WTC11 (cell line): ENCODE results near the gene LY6G6F. TPM values are rescaled to one million over a fixed set of nuclear protein-coding genes. Genes with fewer than 3 reads are reported as not detected.

ENCODE experiments used
- ATAC-seq: fragments of 200-7000 bp; cut with Tn5 transposase; 2 replicates; pipeline ENCODE4 v1.10.0; 2021; ENCODE audit warnings: mild to moderate bottlenecking, moderate library complexity
- CTCF ChIA-PET: fragments of 300-600 bp; sonication (Branson Sonifier 250); formaldehyde crosslinking; loops from one replicate; lab custom pipeline; 2021; ENCODE audit warnings: antibody characterized with exemption; lab: Charles Lee
- POLR2A ChIA-PET: fragments of 350-600 bp; sonication (Branson Sonifier 250); formaldehyde crosslinking; loops from one replicate; lab custom pipeline; 2021; ENCODE audit warnings: antibody characterized with exemption; lab: Charles Lee
- DNase-seq: peaks from one replicate; pipeline ENCODE4 v3.0.0; 2021; ENCODE audit warnings: low spot score
- H3K27ac Mint-ChIP-seq: 2 replicates; pipeline ENCODE4 v1.8.0; 2021; ENCODE audit warnings: mixed read lengths
- H3K27me3 Mint-ChIP-seq: 2 replicates; pipeline ENCODE4 v1.8.0; 2021; ENCODE audit warnings: low read depth, mild to moderate bottlenecking, moderate library complexity, mixed read lengths
- H3K36me3 Mint-ChIP-seq: 2 replicates; pipeline ENCODE4 v1.8.0; 2021; ENCODE audit warnings: mixed read lengths
- H3K4me1 Mint-ChIP-seq: 2 replicates; pipeline ENCODE4 v1.8.0; 2022; ENCODE audit warnings: mixed read lengths
- H3K4me3 Mint-ChIP-seq: 2 replicates; pipeline ENCODE4 v1.8.0; 2021; ENCODE audit warnings: mild to moderate bottlenecking, moderate library complexity, mixed read lengths
- H3K9me3 Mint-ChIP-seq: 2 replicates; pipeline ENCODE4 v1.8.0; 2021; ENCODE audit warnings: mixed read lengths
- CBFB ChIP-seq: sonication (generic); formaldehyde crosslinking; IDR thresholded peaks from 2 replicates; pipeline ENCODE4 v1.8.1; 2022; ENCODE audit warnings: mild to moderate bottlenecking, low read depth, missing genetic modification reagents
- FOXK1 ChIP-seq: sonication (generic); formaldehyde crosslinking; IDR thresholded peaks from 2 replicates; pipeline ENCODE4 v1.8.0; 2022; ENCODE audit warnings: mild to moderate bottlenecking, moderate library complexity, missing genetic modification reagents
- JAZF1 ChIP-seq: fragments of 250-450 bp; sonication (Bioruptor Pico); IDR thresholded peaks from 2 replicates; pipeline ENCODE4 v1.9.0; 2021; ENCODE audit warnings: moderate library complexity, mild to moderate bottlenecking, inconsistent platforms
- KAT7 ChIP-seq: sonication (generic); formaldehyde crosslinking; IDR thresholded peaks from 2 replicates; pipeline ENCODE4 v1.8.1; 2023; ENCODE audit warnings: missing genetic modification reagents, mild to moderate bottlenecking, borderline replicate concordance
- MYBL2 ChIP-seq: sonication (generic); formaldehyde crosslinking; IDR thresholded peaks from 2 replicates; pipeline ENCODE4 v1.8.1; 2023; ENCODE audit warnings: mild to moderate bottlenecking, moderate library complexity, missing genetic modification reagents
- OVOL2 ChIP-seq: fragments of 250-450 bp; sonication (Bioruptor Pico); IDR thresholded peaks from 2 replicates; pipeline ENCODE4 v1.9.0; 2021; ENCODE audit warnings: mild to moderate bottlenecking, borderline replicate concordance
- PRRX2 ChIP-seq: fragments of 250-450 bp; sonication (Bioruptor Pico); IDR thresholded peaks from 2 replicates; pipeline ENCODE4 v1.8.0; 2021; ENCODE audit warnings: mild to moderate bottlenecking
- ZNF121 ChIP-seq: sonication (generic); formaldehyde crosslinking; IDR thresholded peaks from 2 replicates; pipeline ENCODE4 v1.8.0; 2023; ENCODE audit warnings: missing genetic modification reagents
- ZNF423 ChIP-seq: fragments of 250-450 bp; sonication (Bioruptor Pico); IDR thresholded peaks from 2 replicates; pipeline ENCODE4 v2.1.2; 2022; ENCODE audit warnings: mild to moderate bottlenecking, moderate library complexity
- total RNA-seq: library from RNA; stranded (reverse); gene quantifications from 3 replicates; pipeline ENCODE4 v1.2.3, GENCODE V29; 2021
- TF ChIP-seq, protein P1 (sequence below): sonication (generic); formaldehyde crosslinking; IDR thresholded peaks from 2 replicates; pipeline ENCODE4 v1.8.0; 2022; ENCODE audit warnings: missing genetic modification reagents
- TF ChIP-seq, protein P2 (sequence below): sonication (generic); formaldehyde crosslinking; conservative IDR thresholded peaks from 2 replicates; pipeline ENCODE4 v1.8.1; 2022; ENCODE audit warnings: mild to moderate bottlenecking, missing genetic modification reagents
- TF ChIP-seq, protein P3 (sequence below): sonication (generic); formaldehyde crosslinking; IDR thresholded peaks from 2 replicates; pipeline ENCODE4 v1.8.0; 2023; ENCODE audit warnings: missing genetic modification reagents
- TF ChIP-seq, protein P4 (sequence below): sonication (generic); formaldehyde crosslinking; IDR thresholded peaks from 2 replicates; pipeline ENCODE4 v1.8.0; 2022; ENCODE audit warnings: mild to moderate bottlenecking, missing genetic modification reagents
- TF ChIP-seq, protein P5 (sequence below): sonication (generic); formaldehyde crosslinking; IDR thresholded peaks from 2 replicates; pipeline ENCODE4 v1.8.0; 2022; ENCODE audit warnings: mild to moderate bottlenecking, missing genetic modification reagents
- TF ChIP-seq, protein P6 (sequence below): sonication (generic); formaldehyde crosslinking; IDR thresholded peaks from 2 replicates; pipeline ENCODE4 v1.8.1; 2023; ENCODE audit warnings: mild to moderate bottlenecking, missing genetic modification reagents
- TF ChIP-seq, protein P7 (sequence below): fragments of 250-450 bp; sonication (Bioruptor Pico); IDR thresholded peaks from 2 replicates; pipeline ENCODE4 v1.9.0; 2021; ENCODE audit warnings: mild to moderate bottlenecking, borderline replicate concordance

LY6G6F gene
- total RNA-seq, 1 experiment from 2014 or later: not detected

DNA sequence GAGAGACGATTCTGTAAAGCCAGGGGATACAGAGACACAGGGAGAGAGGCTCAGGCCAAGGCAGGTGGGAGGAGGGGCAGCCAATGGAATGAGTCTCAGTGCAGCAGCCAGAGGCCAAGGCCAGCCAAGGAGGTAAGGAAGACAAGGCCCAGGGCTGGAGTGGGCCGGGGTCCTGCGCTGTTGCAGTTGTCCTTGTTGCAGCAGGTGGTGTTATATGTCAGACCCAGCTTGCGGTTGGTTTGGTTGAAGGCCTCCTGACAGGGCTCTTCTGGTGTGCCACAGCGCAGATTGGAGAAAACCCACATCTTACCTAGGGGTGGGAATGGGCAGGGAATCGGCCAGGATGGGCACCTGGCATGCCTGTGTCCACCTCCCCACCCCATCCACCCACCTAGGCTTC, 12.3 kb downstream of the LY6G6F start:
- Mint-ChIP-seq H3K4me3 (0 out of 2 replicates have a peak overlapping the region, but pooled peaks have one; percentile 13), H3K9me3 (no peaks in the 10 kb centered on the region), H3K36me3 (no peaks in the 10 kb centered on the region), H3K27ac (no peak overlapping the region), H3K27me3 (peaks cover 4% of the 10 kb centered on the region; the same call in 1 of the 2 replicates)
- no peak for DNase-seq
- ChIA-PET CTCF (interaction anchor here (0.8 to 1.9 kb wide), 3 partner anchors 11 to 51 kb away, joined by 3 to 4 read pairs (median 4); no protein-coding TSS in a partner anchor), POLR2A (interaction anchor here (0.5 kb wide), 1 partner anchor 18 kb away, joined by 3 read pairs; no protein-coding TSS in a partner anchor)
- TF ChIP-seq, protein P1, sequence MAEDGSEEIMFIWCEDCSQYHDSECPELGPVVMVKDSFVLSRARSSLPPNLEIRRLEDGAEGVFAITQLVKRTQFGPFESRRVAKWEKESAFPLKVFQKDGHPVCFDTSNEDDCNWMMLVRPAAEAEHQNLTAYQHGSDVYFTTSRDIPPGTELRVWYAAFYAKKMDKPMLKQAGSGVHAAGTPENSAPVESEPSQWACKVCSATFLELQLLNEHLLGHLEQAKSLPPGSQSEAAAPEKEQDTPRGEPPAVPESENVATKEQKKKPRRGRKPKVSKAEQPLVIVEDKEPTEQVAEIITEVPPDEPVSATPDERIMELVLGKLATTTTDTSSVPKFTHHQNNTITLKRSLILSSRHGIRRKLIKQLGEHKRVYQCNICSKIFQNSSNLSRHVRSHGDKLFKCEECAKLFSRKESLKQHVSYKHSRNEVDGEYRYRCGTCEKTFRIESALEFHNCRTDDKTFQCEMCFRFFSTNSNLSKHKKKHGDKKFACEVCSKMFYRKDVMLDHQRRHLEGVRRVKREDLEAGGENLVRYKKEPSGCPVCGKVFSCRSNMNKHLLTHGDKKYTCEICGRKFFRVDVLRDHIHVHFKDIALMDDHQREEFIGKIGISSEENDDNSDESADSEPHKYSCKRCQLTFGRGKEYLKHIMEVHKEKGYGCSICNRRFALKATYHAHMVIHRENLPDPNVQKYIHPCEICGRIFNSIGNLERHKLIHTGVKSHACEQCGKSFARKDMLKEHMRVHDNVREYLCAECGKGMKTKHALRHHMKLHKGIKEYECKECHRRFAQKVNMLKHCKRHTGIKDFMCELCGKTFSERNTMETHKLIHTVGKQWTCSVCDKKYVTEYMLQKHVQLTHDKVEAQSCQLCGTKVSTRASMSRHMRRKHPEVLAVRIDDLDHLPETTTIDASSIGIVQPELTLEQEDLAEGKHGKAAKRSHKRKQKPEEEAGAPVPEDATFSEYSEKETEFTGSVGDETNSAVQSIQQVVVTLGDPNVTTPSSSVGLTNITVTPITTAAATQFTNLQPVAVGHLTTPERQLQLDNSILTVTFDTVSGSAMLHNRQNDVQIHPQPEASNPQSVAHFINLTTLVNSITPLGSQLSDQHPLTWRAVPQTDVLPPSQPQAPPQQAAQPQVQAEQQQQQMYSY (CRISPR knock-in tag): peak; percentile 49; the same call in 1 of the 2 replicates
- TF ChIP-seq, protein P2, sequence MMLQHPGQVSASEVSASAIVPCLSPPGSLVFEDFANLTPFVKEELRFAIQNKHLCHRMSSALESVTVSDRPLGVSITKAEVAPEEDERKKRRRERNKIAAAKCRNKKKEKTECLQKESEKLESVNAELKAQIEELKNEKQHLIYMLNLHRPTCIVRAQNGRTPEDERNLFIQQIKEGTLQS (CRISPR knock-in tag): no peak
- TF ChIP-seq, all 79 proteins: peak for 1
- peaks cover 27% of the 10 kb centered on the region for H3K4me1 Mint-ChIP-seq
- ATAC-seq: no peak

DNA sequence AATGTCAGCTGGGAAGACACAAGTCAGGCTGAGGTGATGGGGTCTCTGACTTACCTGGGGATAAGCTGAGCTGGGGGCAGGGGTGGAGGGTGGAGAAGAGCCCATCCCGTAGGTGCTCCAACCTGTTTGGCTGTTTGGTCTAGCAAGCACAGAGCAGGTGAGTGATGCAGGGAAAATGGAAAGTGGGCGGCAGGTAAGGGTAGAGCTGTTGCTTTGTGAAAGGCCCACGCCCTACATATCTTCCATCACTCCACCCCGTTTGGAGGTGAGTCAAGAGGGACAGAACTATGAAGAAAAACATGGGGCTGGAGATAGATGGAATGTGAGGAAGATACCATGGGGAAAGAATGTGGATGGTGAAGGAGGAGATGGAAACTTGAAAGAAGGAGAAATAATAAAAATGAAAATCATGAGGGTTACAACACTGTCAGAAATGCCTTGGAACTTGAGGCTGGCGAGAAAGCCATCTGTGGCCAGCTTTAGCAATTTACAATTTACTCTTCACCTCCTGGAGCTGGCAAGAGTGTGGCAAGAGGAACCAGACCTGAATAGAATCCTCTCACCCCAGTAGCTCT, 13.6 kb downstream of the LY6G6F start:
- no peaks in the 10 kb centered on the region for H3K9me3 Mint-ChIP-seq
- H3K36me3 Mint-ChIP-seq: no peaks in the 10 kb centered on the region
- H3K4me3 Mint-ChIP-seq: no peak overlapping the region
- DNase-seq (no peak), ATAC-seq (no peak)
- CTCF ChIA-PET: interaction anchor here (1.9 kb wide), 1 partner anchor 9 kb away, joined by 4 read pairs; no protein-coding TSS in a partner anchor
- peaks cover 19% of the 10 kb centered on the region for H3K4me1 Mint-ChIP-seq
- peaks cover 4% of the 10 kb centered on the region; the same call in 1 of the 2 replicates for H3K27me3 Mint-ChIP-seq
- H3K27ac Mint-ChIP-seq: no peak overlapping the region
- POLR2A ChIA-PET: no interaction called here
- TF ChIP-seq PRRX2 (no peak), FOXK1 (CRISPR knock-in tag) (no peak), OVOL2 (CRISPR knock-in tag) (no peak), JAZF1 (CRISPR knock-in tag) (no peak), MYBL2 (CRISPR knock-in tag) (no peak), ZNF121 (CRISPR knock-in tag) (no peak), CBFB (no peak), KAT7 (CRISPR knock-in tag) (no peak), ZNF423 (CRISPR knock-in tag) (no peak)
- TF ChIP-seq, protein P3, sequence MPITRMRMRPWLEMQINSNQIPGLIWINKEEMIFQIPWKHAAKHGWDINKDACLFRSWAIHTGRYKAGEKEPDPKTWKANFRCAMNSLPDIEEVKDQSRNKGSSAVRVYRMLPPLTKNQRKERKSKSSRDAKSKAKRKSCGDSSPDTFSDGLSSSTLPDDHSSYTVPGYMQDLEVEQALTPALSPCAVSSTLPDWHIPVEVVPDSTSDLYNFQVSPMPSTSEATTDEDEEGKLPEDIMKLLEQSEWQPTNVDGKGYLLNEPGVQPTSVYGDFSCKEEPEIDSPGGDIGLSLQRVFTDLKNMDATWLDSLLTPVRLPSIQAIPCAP: no peak
- TF ChIP-seq, protein P4, sequence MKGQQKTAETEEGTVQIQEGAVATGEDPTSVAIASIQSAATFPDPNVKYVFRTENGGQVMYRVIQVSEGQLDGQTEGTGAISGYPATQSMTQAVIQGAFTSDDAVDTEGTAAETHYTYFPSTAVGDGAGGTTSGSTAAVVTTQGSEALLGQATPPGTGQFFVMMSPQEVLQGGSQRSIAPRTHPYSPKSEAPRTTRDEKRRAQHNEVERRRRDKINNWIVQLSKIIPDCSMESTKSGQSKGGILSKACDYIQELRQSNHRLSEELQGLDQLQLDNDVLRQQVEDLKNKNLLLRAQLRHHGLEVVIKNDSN (CRISPR knock-in tag): no peak
- TF ChIP-seq, protein P5, sequence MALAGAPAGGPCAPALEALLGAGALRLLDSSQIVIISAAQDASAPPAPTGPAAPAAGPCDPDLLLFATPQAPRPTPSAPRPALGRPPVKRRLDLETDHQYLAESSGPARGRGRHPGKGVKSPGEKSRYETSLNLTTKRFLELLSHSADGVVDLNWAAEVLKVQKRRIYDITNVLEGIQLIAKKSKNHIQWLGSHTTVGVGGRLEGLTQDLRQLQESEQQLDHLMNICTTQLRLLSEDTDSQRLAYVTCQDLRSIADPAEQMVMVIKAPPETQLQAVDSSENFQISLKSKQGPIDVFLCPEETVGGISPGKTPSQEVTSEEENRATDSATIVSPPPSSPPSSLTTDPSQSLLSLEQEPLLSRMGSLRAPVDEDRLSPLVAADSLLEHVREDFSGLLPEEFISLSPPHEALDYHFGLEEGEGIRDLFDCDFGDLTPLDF (CRISPR knock-in tag): no peak
- TF ChIP-seq, protein P6, sequence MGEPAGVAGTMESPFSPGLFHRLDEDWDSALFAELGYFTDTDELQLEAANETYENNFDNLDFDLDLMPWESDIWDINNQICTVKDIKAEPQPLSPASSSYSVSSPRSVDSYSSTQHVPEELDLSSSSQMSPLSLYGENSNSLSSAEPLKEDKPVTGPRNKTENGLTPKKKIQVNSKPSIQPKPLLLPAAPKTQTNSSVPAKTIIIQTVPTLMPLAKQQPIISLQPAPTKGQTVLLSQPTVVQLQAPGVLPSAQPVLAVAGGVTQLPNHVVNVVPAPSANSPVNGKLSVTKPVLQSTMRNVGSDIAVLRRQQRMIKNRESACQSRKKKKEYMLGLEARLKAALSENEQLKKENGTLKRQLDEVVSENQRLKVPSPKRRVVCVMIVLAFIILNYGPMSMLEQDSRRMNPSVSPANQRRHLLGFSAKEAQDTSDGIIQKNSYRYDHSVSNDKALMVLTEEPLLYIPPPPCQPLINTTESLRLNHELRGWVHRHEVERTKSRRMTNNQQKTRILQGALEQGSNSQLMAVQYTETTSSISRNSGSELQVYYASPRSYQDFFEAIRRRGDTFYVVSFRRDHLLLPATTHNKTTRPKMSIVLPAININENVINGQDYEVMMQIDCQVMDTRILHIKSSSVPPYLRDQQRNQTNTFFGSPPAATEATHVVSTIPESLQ: no peak
- TF ChIP-seq, protein P7, sequence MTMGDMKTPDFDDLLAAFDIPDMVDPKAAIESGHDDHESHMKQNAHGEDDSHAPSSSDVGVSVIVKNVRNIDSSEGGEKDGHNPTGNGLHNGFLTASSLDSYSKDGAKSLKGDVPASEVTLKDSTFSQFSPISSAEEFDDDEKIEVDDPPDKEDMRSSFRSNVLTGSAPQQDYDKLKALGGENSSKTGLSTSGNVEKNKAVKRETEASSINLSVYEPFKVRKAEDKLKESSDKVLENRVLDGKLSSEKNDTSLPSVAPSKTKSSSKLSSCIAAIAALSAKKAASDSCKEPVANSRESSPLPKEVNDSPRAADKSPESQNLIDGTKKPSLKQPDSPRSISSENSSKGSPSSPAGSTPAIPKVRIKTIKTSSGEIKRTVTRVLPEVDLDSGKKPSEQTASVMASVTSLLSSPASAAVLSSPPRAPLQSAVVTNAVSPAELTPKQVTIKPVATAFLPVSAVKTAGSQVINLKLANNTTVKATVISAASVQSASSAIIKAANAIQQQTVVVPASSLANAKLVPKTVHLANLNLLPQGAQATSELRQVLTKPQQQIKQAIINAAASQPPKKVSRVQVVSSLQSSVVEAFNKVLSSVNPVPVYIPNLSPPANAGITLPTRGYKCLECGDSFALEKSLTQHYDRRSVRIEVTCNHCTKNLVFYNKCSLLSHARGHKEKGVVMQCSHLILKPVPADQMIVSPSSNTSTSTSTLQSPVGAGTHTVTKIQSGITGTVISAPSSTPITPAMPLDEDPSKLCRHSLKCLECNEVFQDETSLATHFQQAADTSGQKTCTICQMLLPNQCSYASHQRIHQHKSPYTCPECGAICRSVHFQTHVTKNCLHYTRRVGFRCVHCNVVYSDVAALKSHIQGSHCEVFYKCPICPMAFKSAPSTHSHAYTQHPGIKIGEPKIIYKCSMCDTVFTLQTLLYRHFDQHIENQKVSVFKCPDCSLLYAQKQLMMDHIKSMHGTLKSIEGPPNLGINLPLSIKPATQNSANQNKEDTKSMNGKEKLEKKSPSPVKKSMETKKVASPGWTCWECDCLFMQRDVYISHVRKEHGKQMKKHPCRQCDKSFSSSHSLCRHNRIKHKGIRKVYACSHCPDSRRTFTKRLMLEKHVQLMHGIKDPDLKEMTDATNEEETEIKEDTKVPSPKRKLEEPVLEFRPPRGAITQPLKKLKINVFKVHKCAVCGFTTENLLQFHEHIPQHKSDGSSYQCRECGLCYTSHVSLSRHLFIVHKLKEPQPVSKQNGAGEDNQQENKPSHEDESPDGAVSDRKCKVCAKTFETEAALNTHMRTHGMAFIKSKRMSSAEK (CRISPR knock-in tag): no peak
